Measurements from ENCODE around the gene GAMT.

Gene GAMT

DNA sequence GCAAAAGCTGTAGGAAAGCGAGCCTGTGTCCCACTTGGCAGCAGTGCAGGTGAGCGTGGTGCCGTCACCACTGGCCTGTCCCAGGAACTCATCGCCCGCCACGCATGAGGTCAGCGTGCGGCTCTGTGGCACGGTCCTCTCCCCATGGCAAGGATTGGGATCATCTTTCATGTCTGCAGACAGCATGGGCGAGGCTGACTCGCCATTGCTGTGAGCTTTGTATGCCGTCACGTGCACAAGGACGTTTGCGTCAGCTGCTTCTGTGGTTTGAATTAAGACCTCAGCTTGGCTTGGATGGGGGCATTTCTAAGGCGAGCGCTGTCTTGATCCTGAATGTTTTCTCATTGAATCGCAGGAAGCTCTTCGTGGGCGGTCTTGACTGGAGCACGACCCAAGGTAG is 15.8 kb upstream of the GAMT start:
- Mint-ChIP-seq H3K9me3 (no peaks in the 10 kb centered on the region), H3K27me3 (no peaks in the 10 kb centered on the region), H3K36me3 (ENCODE audit: low read depth) (peaks cover 38% of the 10 kb centered on the region), H3K4me1 (peaks cover 51% of the 10 kb centered on the region), H3K27ac (no peak overlapping the region), H3K4me3 (no peak overlapping the region)
- no peak for ATAC-seq
- no peak for DNase-seq

DNA sequence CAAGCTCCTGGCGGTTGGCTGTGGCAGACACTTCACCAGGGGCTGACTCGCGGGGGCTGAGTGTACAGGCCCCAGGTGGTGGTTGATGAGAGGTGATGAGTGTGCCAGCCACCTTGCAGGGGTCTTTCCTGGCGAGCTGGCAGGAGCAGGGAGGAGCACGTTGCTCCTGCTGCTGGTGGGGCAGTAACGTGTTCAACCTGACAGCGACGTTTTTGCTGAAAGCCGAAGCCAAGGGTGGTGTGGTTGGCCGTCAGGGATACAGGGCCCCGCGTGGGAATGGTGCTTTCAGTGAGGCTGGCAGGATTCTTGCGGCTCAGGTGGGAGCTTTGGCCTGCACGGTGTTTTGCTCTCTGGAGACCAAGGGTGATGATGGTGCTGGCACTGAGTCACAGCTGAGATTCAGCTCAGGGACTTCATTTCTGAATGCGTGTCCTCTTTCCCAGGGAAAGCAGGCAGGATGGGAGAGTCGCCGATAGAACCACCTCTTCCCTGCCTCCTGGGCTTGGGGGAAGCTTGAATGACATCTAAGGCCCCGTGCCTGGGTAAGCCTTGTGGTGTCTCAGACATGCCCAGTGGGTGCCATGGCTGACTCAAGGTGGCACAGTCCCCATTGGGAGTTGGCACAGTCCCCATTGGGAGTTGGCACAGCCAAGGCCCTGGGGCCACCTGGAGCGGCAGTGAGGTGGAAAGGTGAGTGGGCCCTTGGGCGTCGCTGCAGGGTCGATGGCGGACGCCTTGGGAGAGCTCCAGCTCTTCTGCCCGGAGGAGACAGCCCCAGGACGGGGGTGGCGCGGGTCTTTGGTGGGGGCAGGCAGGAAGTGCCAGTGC is 14.9 kb upstream of the GAMT start:
- peak overlapping the region; percentile 40 for H3K4me3 Mint-ChIP-seq
- peak overlapping the region; percentile 82 for H3K27ac Mint-ChIP-seq
- H3K4me1 Mint-ChIP-seq, result peaks cover 60% of the 10 kb centered on the region
- no peak for DNase-seq
- H3K27me3 Mint-ChIP-seq, result no peaks in the 10 kb centered on the region
- no peaks in the 10 kb centered on the region for H3K9me3 Mint-ChIP-seq
- no peak for ATAC-seq
- peaks cover 40% of the 10 kb centered on the region for H3K36me3 Mint-ChIP-seq (ENCODE audit: low read depth)

DNA sequence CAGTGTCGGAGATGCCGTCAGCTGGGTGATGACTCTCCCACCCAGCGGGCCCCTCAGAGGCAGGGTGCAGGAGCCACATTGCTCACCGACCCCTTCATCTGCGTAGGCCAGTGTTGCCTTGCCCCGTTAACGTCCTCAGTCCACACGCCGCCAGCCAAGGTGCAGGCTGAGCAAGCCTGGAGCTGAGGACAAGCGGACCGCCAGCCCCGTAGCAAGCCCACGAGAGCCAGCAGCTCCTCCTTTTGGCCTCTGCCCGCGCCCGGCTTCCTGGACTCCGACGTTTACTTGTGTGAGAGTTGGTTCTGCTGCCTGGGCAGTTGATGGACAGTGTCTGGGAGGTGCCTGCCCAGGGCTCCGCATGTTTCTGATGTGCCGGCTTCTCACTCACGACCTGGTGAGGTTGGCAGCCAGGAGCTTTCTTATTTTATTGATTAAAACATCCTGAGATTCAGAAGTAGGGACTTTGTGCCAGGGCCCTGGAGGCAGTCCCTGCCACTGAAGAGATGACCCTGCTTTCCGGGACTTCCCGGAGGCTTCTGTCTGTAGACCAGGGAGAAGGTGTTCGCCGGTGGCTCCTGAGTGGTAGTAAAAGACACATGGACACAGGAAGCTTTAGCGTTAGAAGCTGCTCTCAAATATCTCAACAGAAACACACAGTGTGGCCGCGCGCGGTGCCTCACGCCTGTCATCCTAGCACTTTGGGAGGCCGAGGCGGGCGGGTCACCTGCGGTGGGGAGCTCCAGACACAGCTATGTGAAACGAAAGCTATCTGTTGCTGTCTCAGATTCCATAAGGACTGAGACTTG is 11.9 kb upstream of the GAMT start:
- peak overlapping the region; percentile 71 for H3K27ac Mint-ChIP-seq
- H3K4me1 Mint-ChIP-seq, result peaks cover 85% of the 10 kb centered on the region

DNA sequence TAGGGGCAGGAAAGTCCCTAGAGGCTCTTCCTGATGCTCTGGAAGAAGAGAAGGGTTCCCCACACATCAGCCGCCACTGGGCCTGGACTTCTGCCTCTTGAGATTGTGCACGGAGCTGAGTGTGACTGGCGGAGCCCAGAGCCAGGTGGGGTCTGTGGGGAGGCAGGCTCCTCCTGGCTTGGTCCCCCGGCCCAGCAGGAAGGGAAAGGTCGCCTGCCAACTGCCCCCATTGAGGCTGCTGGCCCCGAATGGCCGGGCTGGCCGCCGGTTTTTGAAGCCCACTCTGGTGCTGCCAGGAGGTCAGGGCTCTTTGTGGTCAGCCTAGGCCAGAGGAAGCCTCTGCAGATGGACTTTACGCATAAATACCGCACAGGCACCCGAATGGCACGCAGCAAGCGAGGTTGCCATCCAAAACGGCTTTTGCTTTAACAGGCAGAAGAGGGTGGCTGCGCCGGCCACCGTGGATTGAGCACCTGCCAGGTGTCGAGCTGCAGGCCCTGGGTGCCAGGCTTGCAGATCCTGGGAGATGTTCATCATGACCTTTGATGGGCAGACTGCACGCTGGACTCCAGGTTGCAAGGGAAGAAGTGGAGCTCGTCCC is 11.1 kb upstream of the GAMT start:
- Mint-ChIP-seq H3K36me3 (ENCODE audit: low read depth) (peaks cover 44% of the 10 kb centered on the region), H3K27me3 (no peaks in the 10 kb centered on the region), H3K27ac (peak overlapping the region; percentile 71), H3K9me3 (no peaks in the 10 kb centered on the region), H3K4me1 (peaks cover 82% of the 10 kb centered on the region), H3K4me3 (no peak overlapping the region)
- ATAC-seq (no peak), DNase-seq (no peak)

More for the DNA sequence above, 11.9 kb upstream of the GAMT start:
- H3K4me3 Mint-ChIP-seq, result no peak overlapping the region
- no peak for ATAC-seq
- DNase-seq, result no peak
- H3K27me3 Mint-ChIP-seq, result no peaks in the 10 kb centered on the region
- H3K9me3 Mint-ChIP-seq, result no peaks in the 10 kb centered on the region
- peaks cover 46% of the 10 kb centered on the region for H3K36me3 Mint-ChIP-seq (ENCODE audit: low read depth)

DNA sequence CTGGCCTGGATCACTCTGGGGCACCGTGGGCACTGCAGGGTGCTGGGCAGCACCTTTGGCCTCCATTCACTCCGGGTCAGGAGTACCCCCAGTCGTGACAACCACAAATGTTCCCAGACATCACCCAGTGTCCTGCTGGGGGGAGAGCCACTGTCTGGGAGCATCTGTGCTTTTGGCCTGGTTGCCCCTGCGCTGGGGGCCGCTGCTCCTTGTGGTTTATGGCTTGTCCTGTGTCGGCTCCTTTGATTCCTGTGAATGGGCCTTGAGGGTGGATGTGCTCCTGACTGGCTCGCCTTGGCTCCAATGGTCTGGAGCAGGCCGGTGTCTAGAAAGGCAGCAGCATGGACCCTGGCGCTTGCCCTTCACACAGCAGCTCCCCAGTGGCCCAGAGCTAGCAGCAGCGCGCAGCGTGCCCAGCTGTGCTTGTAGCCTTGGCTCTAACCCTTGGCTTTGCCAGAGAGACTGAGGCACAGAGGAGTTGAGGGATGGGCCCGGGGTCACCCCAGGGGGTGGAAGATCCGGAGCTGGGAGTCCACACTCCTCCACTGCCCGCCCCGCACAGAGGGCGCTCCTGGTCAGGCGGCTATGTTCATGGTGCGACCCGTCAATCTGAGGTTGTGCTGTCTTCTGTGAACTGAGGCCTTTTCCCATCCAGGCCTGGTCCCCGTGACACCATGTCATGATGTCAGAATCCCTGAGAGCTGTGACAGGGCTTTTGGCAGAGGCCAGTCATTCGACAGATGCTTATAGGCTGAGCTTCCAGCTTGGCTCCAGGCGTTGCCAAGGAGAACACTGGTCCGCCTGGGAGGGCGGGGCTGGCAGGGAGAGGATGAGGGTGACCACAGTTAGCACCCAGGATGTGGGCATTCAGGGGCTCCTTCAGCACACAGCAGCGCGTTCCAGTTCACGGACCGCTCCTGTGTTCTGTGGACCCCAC is 10.2 kb upstream of the GAMT start:
- no peaks in the 10 kb centered on the region for H3K27me3 Mint-ChIP-seq
- peak; percentile 33 for DNase-seq
- peaks cover 39% of the 10 kb centered on the region for H3K36me3 Mint-ChIP-seq (ENCODE audit: low read depth)
- peak overlapping the region; percentile 90 for H3K4me3 Mint-ChIP-seq
- no peak for ATAC-seq
- peak overlapping the region; percentile 90 for H3K27ac Mint-ChIP-seq
- H3K4me1 Mint-ChIP-seq, result peaks cover 79% of the 10 kb centered on the region
- H3K9me3 Mint-ChIP-seq, result no peaks in the 10 kb centered on the region

DNA sequence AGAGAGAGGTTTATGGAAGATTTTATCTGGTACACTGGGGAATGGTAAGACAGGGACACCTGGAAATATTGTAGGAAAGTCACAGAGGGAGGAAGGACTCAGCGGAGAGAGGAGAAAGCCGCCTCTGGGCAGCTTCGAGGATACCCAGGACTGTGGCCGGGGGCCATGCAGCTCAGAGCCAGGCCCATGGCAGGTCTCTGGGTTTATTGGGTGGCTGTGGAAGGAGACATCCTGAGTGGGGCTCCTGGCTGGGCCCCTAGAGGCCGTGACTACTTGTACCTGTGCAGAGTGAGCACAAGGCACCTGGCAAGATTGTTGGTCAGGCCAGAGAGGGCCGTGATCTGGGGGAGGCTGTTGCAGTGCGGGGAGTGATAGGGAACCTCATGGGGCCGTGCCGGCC is 9.4 kb upstream of the GAMT start:
- Mint-ChIP-seq H3K9me3 (no peaks in the 10 kb centered on the region), H3K27ac (peak overlapping the region; percentile 90), H3K27me3 (no peaks in the 10 kb centered on the region), H3K4me3 (peak overlapping the region; percentile 90), H3K4me1 (peaks cover 75% of the 10 kb centered on the region), H3K36me3 (ENCODE audit: low read depth) (peaks cover 39% of the 10 kb centered on the region)
- DNase-seq, result no peak
- no peak for ATAC-seq

DNA sequence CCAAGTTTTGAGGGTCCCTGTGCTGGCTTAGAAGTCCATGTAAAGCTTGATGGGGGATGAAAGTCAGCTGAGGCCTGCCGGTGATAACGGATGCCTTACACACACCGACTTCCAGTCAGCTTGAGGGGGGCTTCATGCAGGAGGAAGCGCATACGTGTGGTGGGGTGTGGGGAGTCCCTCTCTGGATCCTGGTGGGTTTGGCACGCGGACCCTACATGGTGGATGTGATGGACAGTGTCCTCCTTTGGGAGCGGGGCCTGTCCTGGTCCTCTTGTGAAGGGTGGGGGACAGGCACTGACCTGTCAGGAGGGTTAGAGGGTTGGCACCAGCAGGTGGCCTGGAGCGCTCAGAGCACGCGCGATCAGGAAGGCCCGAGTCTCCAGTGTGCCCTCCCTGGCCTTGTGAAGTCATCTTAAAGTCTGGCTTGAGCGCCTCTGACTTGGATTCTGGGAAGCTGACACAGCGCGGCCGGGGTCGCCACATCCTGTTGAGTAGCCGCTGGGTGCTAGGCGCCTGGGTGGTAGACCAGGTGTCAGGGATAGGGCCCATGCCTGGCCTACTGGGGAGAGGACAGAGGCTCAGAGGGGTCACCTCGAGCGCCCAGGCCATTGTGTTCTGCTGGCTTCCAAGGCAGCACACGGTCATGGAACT is 8.9 kb upstream of the GAMT start:
- Mint-ChIP-seq H3K27me3 (no peaks in the 10 kb centered on the region), H3K36me3 (ENCODE audit: low read depth) (peaks cover 37% of the 10 kb centered on the region), H3K4me3 (peak overlapping the region; percentile 90), H3K4me1 (peaks cover 69% of the 10 kb centered on the region), H3K27ac (peak overlapping the region; percentile 90), H3K9me3 (no peaks in the 10 kb centered on the region)
- DNase-seq (peak; percentile 44), ATAC-seq (no peak)

DNA sequence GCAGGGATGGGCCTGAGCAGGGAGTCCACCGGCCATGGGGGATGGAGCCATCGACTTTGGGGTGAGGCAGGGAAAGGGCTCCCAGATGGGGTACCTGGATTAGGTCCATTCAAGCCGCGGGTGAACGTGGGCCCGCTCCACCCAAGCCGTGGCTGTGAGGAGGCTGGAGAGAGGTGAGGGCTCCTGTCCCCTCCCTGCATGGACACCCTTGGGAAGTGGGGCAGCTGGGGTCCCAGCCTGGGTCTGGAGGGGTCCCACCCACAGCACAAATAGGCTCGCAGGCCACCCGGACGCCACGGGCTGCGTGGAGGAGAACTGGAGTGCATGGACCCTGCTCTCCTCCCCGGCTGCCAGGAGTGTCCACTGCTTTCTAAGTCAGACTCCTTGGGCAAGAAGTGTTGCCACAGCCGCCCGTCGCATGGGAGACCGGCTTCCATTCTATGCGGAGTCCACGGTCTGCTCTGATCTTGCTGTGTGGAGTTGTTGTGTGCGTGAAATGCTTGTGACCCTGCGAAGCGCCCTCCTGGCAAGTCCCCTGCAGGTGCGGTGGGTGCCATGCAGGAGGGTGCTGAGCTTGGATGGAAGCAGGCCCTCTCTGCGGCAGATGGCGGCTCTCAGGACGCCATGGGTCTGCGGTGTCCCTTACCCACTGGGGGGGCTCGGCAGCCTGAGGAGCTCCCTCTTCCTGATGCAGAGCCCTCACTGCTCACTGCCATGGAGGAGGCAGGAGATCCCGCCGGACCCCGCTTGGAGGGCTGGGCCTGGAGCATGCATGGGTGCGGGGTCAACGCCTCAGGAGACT is 8.1 kb upstream of the GAMT start:
- H3K27ac Mint-ChIP-seq, result peak overlapping the region; percentile 93
- H3K9me3 Mint-ChIP-seq, result no peaks in the 10 kb centered on the region
- ATAC-seq, result no peak
- DNase-seq, result no peak
- peaks cover 63% of the 10 kb centered on the region for H3K4me1 Mint-ChIP-seq
- peaks cover 32% of the 10 kb centered on the region for H3K36me3 Mint-ChIP-seq (ENCODE audit: low read depth)
- H3K27me3 Mint-ChIP-seq, result no peaks in the 10 kb centered on the region
- H3K4me3 Mint-ChIP-seq, result peak overlapping the region; percentile 90

DNA sequence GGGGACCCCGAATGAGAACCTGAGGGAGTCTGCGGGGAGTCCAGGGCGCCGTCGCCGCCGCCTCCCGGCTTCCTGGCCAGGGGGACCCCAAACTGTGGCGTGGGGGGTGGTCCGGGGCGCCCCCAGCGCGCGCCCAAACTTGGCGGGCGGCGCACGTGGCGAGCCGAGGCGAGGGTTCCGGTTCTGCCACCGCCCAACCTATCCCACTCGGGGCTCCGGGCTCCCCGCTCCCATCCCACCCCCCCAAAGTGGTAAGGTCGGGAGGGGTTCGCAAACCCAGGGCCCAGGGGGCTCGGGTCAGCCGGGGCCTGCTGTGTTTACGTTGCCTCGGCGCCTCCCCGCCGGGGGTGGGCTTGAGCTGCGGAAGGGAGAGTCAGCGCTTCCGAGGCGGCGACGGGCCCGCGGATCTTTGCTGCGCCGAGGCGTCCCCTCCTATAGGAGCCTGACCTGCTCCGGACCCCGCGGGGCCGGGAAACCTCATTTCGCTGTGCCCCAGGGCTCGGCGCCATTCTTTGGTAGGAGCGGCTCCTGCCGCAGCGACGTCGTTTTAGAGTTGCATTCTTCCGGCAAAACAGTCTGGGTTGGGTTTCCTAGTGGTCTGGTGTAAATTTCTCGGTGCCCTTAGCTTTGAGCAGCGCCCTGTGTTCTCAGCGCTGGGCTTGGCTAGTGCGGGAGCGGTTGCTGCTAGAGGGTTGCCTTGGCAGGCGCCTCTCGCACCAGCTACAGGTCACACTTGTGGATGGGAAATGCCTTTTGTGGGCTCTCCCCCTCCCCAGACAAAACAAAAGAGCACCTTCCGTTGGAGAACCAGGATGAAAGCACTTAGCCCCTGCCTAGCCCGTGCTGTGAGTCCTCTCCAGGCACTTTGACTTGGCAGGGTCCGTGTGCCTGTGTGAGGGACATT is 7.2 kb upstream of the GAMT start:
- Mint-ChIP-seq H3K4me1 (peaks cover 55% of the 10 kb centered on the region), H3K9me3 (no peaks in the 10 kb centered on the region), H3K27ac (peak overlapping the region; percentile 93), H3K4me3 (peak overlapping the region; percentile 90), H3K27me3 (no peaks in the 10 kb centered on the region), H3K36me3 (ENCODE audit: low read depth) (peaks cover 30% of the 10 kb centered on the region)
- ATAC-seq (no peak), DNase-seq (peak; percentile 63)

DNA sequence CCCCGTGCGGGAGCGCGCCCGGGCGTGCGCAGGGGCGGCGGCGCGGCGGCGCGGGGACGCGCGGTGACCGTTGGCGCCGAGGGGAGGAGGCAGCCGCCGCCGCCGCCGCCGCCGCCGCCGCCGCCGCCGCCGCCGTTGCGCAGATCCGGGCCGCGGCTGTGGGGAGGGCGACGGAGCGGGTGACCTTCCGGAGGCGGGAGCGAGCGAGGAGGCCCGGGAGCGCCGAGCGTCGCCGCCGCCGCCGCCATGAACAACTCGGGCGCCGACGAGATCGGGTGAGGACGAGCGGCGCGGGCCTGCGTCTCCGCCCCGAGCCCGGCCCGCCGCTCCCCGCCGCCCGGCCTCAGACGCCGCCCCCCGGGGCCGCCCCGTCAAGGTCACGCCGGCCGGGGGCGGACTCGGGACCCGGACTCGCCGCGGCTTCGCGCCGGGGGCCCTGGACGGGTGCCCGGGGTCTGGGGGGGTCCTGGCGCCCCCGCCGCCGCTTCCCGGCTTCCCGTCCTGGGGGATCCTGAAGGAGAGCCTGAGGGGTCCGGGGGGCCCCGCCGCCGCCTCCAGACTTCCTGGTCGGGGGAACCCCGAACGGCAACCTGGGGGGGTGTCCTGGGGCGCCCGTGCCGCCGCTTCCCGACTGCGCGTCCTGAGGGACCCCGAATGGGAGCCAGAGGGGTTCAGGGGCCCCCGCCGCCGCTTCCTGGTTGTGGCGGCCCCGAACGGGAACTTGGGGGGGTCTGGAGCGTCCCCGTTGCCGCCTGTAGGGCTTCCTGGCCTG is 6.4 kb upstream of the GAMT start, which contains the start of gene DAZAP1:
TSS of gene DAZAP1 (plus strand) at position 59 of the 772 bp plus-strand sequence. CDS start at position 247, 188 bp downstream.
- H3K27ac Mint-ChIP-seq, result peak within 1 kb of the TSS; percentile 59
- ATAC-seq (peak; percentile 11), DNase-seq (peak; percentile 39)
- no peaks in the 10 kb centered on the region for H3K9me3 Mint-ChIP-seq
- H3K4me1 Mint-ChIP-seq, result peaks cover 51% of the 10 kb centered on the region
- peaks cover 5% of the 10 kb centered on the region for H3K27me3 Mint-ChIP-seq
- peaks cover 25% of the 10 kb centered on the region for H3K36me3 Mint-ChIP-seq (ENCODE audit: low read depth)
- H3K4me3 Mint-ChIP-seq, result peak within 1 kb of the TSS; percentile 90

DNA sequence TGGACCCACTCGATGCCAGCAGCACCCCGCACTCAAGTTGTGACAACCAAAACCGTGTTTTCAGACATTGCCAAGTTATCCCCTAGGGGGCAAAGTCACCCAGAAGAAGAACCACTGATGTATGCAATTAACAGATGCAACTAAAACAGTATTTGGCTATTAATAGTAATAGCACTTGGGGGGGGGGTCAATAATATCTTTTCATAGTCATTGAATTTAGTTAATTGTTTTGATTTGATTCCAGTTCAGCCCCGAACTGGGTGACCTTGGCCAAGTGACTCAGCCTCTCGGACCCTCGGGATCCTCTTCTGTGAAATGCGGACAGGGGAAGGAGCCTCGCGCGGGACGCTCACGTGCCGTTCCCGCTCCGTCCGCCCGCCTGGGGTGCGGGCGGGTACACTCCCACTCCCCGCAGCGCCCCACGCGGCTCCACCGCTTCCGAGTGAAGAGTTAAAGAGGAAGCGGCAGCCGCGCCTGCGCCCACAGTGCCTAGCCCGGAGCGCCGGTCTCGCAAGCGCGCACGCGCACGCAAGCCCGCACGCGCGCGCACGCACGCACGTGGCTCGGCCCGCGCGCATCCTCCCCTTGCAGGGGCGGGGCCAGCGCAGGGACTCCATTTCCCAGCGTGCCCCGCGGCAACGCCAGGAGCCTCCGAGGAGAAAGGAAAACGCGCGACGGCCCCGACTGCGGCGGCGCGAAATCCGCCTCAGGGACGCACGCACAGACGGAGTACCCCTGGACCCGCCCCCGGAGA is 5.6 kb upstream of the GAMT start:
- peaks cover 24% of the 10 kb centered on the region for H3K36me3 Mint-ChIP-seq (ENCODE audit: low read depth)
- H3K4me3 Mint-ChIP-seq, result peak overlapping the region; percentile 72
- DNase-seq, result peak; percentile 100
- H3K9me3 Mint-ChIP-seq, result no peaks in the 10 kb centered on the region
- peaks cover 5% of the 10 kb centered on the region for H3K27me3 Mint-ChIP-seq
- ATAC-seq, result peak; percentile 85
- H3K27ac Mint-ChIP-seq, result peak overlapping the region; percentile 59
- H3K4me1 Mint-ChIP-seq, result peaks cover 47% of the 10 kb centered on the region
